HL-60 (cell line): ENCODE measurements around the gene COX6B2.

Experiments used
- DNase-seq, 2 experiments: peaks; one replicate each; pipeline ENCODE4 v3.0.0-alpha.2; 2010 to 2020; ENCODE audit warnings: low read depth in 1 of 2, low spot score in 1 of 2
- H3K27ac ChIP-seq: fragments of 250-450 bp; sonication (Bioruptor Pico); replicated peaks from 2 replicates; pipeline ENCODE4 v1.5.1; 2020; ENCODE audit warnings: mild to moderate bottlenecking, moderate library complexity
- H3K27me3 ChIP-seq: fragments of 250-450 bp; sonication (Bioruptor Pico); 2 replicates; pipeline ENCODE4 v1.5.1; 2021; ENCODE audit warnings: mild to moderate bottlenecking, moderate library complexity; ENCODE audit not compliant: insufficient read depth, poor library complexity, severe bottlenecking
- H3K4me3 ChIP-seq: replicated peaks from 2 replicates; pipeline ENCODE4 v1.5.1; 2011; ENCODE audit warnings: mild to moderate bottlenecking, control low read depth, low read length; ENCODE audit not compliant: insufficient read depth
- GABPA ChIP-seq: IDR thresholded peaks from 2 replicates; pipeline ENCODE4 v1.6.1; 2012; ENCODE audit warnings: low read depth
- POLR2AphosphoS5 ChIP-seq: IDR thresholded peaks from 2 replicates; pipeline ENCODE4 v1.6.1; 2012; ENCODE audit warnings: low read depth
- SPI1 ChIP-seq: IDR thresholded peaks from 2 replicates; pipeline ENCODE4 v1.6.1; 2012; ENCODE audit warnings: low read depth, mild to moderate bottlenecking, borderline replicate concordance
- TF ChIP-seq, protein P1 (sequence below): IDR thresholded peaks from 2 replicates; pipeline ENCODE4 v1.6.1; 2012; ENCODE audit warnings: low read depth; ENCODE audit not compliant: insufficient replicate concordance
- TF ChIP-seq, protein P2 (sequence below): IDR thresholded peaks from one replicate; pipeline ENCODE4 v1.5.1; 2011; ENCODE audit warnings: low read length, control low read depth, inconsistent platforms; ENCODE audit not compliant: insufficient read depth

The COX6B2 gene

DNA sequence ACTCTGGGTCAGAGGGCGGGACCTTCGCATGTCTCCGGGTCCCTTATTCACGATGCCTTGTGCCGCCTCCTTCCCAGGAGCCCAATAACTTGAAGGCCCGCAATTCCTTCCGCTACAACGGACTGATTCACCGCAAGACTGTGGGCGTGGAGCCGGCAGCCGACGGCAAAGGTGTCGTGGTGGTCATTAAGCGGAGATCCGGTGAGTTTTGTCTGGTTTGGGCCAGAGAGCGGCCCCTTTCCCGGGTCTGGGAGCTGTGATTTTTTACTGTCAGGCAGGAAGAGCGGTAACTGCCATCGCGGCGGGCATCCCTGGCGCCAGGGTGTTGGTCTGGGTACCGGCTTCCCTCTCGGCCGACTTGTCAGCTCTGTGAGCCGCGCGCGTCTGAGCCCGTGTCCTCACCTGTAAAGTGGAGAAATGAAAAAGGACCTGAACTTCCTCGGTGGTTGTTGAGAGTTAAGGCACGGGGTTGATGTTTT lies 32.0 kb upstream of the COX6B2 start:
- no peak for DNase-seq
- Histone ChIP-seq H3K27me3 (no peaks in the 10 kb centered on the region), H3K4me3 (peak overlapping the region; percentile 90), H3K27ac (peak overlapping the region; percentile 74)
- TF ChIP-seq SPI1: no peak
- TF ChIP-seq GABPA: no peak
- TF ChIP-seq POLR2AphosphoS5: no peak
- TF ChIP-seq, protein P1, sequence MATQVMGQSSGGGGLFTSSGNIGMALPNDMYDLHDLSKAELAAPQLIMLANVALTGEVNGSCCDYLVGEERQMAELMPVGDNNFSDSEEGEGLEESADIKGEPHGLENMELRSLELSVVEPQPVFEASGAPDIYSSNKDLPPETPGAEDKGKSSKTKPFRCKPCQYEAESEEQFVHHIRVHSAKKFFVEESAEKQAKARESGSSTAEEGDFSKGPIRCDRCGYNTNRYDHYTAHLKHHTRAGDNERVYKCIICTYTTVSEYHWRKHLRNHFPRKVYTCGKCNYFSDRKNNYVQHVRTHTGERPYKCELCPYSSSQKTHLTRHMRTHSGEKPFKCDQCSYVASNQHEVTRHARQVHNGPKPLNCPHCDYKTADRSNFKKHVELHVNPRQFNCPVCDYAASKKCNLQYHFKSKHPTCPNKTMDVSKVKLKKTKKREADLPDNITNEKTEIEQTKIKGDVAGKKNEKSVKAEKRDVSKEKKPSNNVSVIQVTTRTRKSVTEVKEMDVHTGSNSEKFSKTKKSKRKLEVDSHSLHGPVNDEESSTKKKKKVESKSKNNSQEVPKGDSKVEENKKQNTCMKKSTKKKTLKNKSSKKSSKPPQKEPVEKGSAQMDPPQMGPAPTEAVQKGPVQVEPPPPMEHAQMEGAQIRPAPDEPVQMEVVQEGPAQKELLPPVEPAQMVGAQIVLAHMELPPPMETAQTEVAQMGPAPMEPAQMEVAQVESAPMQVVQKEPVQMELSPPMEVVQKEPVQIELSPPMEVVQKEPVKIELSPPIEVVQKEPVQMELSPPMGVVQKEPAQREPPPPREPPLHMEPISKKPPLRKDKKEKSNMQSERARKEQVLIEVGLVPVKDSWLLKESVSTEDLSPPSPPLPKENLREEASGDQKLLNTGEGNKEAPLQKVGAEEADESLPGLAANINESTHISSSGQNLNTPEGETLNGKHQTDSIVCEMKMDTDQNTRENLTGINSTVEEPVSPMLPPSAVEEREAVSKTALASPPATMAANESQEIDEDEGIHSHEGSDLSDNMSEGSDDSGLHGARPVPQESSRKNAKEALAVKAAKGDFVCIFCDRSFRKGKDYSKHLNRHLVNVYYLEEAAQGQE: no peak
- TF ChIP-seq, protein P2, sequence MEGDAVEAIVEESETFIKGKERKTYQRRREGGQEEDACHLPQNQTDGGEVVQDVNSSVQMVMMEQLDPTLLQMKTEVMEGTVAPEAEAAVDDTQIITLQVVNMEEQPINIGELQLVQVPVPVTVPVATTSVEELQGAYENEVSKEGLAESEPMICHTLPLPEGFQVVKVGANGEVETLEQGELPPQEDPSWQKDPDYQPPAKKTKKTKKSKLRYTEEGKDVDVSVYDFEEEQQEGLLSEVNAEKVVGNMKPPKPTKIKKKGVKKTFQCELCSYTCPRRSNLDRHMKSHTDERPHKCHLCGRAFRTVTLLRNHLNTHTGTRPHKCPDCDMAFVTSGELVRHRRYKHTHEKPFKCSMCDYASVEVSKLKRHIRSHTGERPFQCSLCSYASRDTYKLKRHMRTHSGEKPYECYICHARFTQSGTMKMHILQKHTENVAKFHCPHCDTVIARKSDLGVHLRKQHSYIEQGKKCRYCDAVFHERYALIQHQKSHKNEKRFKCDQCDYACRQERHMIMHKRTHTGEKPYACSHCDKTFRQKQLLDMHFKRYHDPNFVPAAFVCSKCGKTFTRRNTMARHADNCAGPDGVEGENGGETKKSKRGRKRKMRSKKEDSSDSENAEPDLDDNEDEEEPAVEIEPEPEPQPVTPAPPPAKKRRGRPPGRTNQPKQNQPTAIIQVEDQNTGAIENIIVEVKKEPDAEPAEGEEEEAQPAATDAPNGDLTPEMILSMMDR: no peak

DNA sequence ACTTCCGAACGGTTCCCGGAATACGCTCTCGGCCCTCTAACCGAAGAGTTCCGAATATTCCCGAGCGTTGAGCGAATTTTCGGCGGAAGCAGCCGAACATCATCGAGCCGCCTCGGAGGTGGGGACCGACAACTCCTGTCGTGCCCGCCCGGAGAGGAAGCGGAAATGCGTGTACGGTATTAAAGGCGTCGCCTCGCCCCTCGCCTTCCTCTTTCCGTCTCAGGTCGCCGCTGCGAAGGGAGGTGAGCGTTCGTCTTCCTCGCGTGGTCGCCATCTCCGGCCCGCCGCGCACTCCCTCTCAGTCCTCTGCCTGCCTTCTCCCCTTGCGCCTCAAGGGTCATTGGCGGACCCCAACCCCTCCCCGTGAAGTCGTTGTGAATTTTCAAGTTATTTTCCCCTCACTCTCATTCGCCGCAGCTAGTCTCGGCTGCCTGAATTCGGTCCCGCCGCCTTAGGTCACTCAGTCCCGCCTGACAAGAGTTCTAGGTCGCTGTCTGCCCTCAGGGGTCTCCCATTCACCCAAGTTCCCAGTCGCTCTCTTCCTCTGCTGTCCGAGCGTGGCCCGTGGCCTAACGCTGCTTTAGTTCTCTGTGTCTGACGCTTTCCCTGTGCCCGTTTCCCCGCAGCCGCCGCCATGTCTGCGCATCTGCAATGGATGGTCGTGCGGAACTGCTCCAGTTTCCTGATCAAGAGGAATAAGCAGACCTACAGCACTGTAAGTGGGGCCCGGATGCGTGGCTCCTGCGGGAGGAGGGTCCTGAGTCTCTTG lies 31.4 kb upstream of the COX6B2 start, which contains the start of gene RPL28:
RPL28 (plus strand) TSS at position 209 of the 769 bp plus-strand sequence; CDS start at position 635, 426 bp downstream.
- Histone ChIP-seq H3K4me3 (peak within 1 kb of the TSS; percentile 90), H3K27ac (peak within 1 kb of the TSS; percentile 74), H3K27me3 (no peaks in the 10 kb centered on the region)
- peak; percentile 83 for TF ChIP-seq GABPA
- TF ChIP-seq, protein P1: peak; percentile 85
- peak; percentile 90; the same call in 1 of the 2 replicates for TF ChIP-seq SPI1
- TF ChIP-seq POLR2AphosphoS5: peak; percentile 100
- TF ChIP-seq, protein P2: no peak
- peak; percentile 96 to 99 for DNase-seq

DNA sequence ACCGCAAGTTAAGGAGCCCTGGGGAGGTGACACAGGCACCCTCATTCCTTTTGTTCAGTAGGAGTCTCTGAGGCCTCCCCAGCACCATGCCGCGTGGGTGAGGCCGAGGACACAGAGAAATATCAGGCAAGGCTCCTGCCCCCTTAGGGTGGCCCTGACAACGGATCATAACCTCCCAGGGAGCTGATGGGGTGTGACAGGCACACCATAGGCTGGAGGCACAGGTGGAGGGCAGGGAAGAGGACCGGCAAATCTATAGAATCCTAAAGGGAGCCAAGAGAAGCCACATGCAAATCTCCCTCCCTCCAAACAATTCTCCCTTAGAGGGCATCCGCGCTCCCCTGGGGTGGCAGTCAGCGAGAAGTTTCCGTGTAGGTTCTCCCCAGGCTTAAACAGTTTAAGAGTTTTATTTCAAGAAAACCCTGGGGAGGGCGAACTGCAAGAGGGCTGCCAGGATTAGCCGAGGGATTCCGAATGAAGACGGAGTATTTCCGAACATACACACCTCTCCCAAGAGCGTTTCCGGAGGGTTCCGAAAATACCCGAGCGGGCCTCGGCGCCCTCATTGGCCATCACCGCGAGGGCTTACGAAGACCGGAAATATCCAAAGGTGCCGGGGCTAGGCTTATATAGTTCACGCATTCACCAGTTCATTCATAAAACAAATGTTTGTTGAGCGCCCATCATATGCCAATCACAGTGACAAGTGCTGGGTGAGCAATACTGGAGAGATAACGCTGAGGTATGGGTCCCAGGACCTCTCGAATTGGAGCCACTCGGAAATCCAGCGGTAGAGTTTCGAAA lies 30.6 kb upstream of the COX6B2 start:
- H3K27ac ChIP-seq: peak overlapping the region; percentile 74
- H3K27me3 ChIP-seq: no peaks in the 10 kb centered on the region
- TF ChIP-seq POLR2AphosphoS5 (no peak), SPI1 (no peak), GABPA (no peak)
- TF ChIP-seq, protein P1: no peak
- TF ChIP-seq, protein P2: no peak
- peak; percentile 94 to 97 for DNase-seq
- H3K4me3 ChIP-seq: peak overlapping the region; percentile 51
